Measurements from ENCODE around the gene SLC6A3.
"Not testable (repeated sequence)": the region's sequence is repeated elsewhere in the genome, so short reads cannot be mapped to it uniquely, and the experiment has no call there.

SLC6A3 gene

GRCh38 chr5:1431896-1432295 is 13.3 kb downstream of the SLC6A3 start:
- peak in 6 of 42 donors; percentile 3 to 16 (median 4) for DNase-seq
- intact Hi-C loops (cut with DNase I): no loop called here

DNA sequence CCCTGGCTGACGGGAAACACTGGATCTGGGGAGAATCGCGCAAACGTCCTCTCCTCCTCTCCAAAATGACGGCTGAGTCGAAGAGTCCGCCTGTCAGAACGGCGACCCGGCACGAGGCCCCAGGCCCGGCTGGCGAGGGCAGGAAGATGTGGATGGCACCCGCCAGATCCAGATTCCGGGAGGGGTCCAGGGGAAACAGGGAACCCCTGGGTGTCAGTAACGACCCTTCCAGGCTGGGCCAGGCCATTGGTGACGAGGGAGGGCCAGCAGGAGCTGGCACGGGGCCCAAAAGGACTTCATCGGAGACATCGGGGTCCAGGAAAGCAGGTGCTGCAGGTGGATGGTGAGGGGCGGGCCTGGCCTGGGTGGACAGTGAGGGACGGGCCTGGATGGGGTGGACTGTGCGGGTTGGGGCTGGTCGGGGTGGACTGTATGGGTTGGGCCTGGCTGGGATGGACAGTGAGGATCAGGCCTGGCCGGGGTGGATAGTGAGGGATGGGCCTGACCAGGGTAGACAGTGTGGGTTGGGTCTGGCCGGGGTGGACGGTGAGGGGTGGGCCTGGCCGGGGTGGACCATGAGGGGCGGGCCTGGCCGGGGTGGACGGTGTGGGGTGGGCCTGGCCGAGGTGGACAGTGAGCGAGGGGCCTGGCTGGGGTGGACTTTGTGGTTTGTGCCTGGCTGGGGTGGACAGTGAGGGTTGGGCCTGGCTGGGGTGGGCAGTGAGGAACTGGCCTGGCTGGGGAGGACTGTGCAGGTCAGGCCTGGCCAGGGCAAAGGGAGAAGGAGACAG is 14.0 kb downstream of the SLC6A3 start:
- intact Hi-C loops (cut with DNase I): no loop called here
- peak in 9 of 42 donors; percentile 1 to 36 (median 12) for DNase-seq

- intact Hi-C loops (cut with DNase I): no loop called here
- DNase-seq: peak in 8 of 42 donors; percentile 2 to 29 (median 12)
Observed at GRCh38 chr5:1430121-1430795, 15.0 kb downstream of the SLC6A3 start.

GRCh38 chr5:1429496-1429895 is 15.7 kb downstream of the SLC6A3 start:
- peak in 3 of 42 donors; percentile 2 to 17 (median 4) for DNase-seq
- intact Hi-C loops (cut with DNase I): no loop called here

DNA sequence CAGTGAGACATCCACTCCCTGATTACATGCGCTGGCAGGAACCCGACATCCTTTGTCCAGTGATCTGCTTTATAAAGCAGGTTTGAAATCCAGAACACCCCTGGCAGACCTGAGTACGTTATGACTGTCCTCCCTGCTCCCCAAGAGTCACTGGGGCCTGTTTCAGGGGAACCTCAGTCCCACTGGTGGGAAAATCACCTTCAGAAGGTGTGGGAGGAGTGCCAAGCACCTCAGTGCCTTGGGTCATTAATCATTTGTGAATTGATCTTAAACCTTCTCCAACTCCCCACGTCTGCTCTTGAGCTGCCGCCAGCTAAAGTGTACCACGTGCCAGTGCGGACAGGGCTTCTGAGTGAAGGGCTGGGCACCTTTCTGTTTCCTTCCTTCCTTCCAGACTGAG is 16.2 kb downstream of the SLC6A3 start:
- peak in 5 of 42 donors; percentile 1 to 9 (median 3) for DNase-seq
- intact Hi-C loops (cut with DNase I): no loop called here

DNA sequence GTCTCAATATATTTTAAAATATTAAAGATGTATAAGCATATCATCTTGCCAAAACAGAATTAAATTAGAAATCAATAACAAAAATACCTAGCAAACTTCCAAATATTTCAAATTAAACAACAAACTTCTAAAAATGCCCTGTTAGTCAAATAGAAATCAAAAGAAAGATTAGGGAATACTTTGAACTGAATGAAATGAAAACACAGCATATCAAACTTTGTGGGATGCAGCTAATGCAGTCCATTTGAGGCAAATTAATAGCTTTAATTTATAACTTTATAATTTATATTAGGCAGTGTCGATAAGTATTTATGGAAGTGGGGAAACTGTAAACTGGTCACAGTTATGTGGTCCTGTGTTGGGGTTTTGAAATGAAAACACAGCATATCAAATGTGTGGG is 17.1 kb downstream of the SLC6A3 start:
- intact Hi-C loops (cut with DNase I): no loop called here
- DNase-seq: no peak

DNA sequence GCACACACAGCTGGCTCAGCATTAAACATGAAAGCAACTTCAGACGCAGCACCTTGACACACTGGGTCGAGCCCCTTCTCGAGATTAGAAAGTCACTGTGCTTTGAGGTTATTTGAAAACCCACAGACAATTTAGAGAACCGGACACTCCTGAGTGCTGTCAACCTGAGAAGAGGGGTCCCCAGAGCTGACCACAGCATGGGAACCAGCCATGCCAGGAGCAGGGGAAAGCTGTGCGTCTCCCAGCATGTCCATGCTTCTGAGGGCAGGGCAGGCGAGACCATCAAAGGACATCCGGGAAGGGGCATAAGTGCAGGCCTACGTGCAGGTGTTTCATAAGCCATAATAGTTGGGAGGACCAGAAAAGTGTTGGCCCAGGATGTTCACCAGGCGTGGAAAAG is 20.5 kb downstream of the SLC6A3 start:
- no peak for DNase-seq
- intact Hi-C loops (cut with DNase I): no loop called here

- DNase-seq: no peak
- intact Hi-C loops (cut with DNase I): no loop called here
Observed at GRCh38 chr5:1423901-1424603, 21.2 kb downstream of the SLC6A3 start.

- intact Hi-C loops (cut with DNase I); DNase-seq: not testable (repeated sequence)
Observed at GRCh38 chr5:1422522-1422921, 22.7 kb downstream of the SLC6A3 start.

GRCh38 chr5:1421521-1422341 is 23.5 kb downstream of the SLC6A3 start:
- intact Hi-C loops (cut with DNase I): no loop called here

GRCh38 chr5:1420211-1421195 is 24.7 kb downstream of the SLC6A3 start:
- DNase-seq: peak in 1 of 42 donors; percentile 27
- intact Hi-C loops (cut with DNase I): no loop called here

More at GRCh38 chr5:1421521-1422341, 23.5 kb downstream of the SLC6A3 start:
- peak in 1 of 42 donors; percentile 22 for DNase-seq

- peak in 1 of 42 donors; percentile 20 for DNase-seq
- intact Hi-C loops (cut with DNase I): no loop called here
Observed at GRCh38 chr5:1419476-1420210, 25.6 kb downstream of the SLC6A3 start.

- peak in 1 of 42 donors; percentile 5 for DNase-seq
- intact Hi-C loops (cut with DNase I): no loop called here
Observed at GRCh38 chr5:1418921-1419280, 26.3 kb downstream of the SLC6A3 start.

GRCh38 chr5:1418238-1418920 is 26.9 kb downstream of the SLC6A3 start:
- intact Hi-C loops (cut with DNase I): no loop called here
- no peak for DNase-seq

- no peak for DNase-seq
Observed at GRCh38 chr5:1417586-1418225, 27.5 kb downstream of the SLC6A3 start.

GRCh38 chr5:1416856-1417469 is 28.3 kb downstream of the SLC6A3 start:
- intact Hi-C loops (cut with DNase I): no loop called here
- DNase-seq: peak in 1 of 42 donors; percentile 15

More at GRCh38 chr5:1417586-1418225, 27.5 kb downstream of the SLC6A3 start:
- intact Hi-C loops (cut with DNase I): no loop called here

Measured in head of caudate nucleus (tissue), 42 donors.